CD4-positive, alpha-beta T cell treated with Interleukin-21 for 1 hour (primary cell): ENCODE data around the gene ZNF385A.
A peak's percentile ranks its signal among the peaks of the same experiment; 100 is the strongest.
"Not testable (repeated sequence)": the region's sequence is repeated elsewhere in the genome, so short reads cannot be mapped to it uniquely, and the experiment has no call there.

Experiments used
- DNase-seq: peaks from one replicate; pipeline ENCODE4 v3.0.0-alpha.2; 2020

ZNF385A gene

DNA sequence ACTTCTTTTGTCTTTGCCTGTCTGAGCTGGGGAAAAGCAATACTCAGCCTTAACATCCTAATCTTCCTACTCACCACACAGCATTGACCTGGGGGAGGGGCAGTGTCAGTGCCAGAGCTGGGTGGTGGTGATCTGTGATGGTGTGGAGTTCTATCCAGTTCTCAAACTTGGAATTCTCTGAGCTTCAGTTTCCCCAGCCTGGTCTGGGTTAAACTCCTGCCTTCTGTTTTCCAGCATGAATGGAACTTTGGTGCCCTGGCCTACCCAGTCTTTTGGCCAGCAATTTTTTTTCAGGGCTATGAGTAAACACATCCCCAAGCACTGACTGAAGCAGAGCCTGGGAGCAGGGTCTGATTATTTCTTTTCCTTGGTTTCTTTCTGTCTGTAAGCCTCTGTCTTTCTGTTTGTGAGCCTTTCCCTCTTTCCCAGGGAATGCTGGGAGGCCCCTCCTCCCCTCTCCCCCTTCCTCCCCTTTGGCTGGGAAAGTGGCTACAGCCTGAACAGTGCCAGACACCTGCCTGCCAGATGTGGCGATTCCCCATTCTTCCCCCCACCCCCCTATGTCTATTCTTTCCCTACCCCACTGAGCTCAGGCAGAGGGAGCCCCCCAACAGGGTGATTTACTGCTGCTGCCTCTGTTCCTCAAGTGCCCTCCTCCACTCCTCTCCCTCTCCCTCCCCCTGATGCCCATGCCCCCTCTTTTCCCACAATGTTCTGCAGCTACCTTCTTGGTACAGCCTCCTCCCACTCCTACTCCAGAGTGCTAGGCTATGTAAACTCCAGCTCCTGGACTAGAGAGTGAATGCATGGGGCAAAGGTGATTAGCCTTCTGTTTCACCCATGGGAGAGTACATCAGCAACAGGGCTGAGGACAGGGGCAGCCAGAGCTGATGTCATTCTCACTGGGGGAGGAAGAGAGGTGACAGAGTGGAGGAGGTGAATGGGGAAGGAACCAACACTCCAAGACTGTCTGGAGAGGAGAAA lies 31.4 kb downstream of the ZNF385A start:
- no peak for DNase-seq

DNA sequence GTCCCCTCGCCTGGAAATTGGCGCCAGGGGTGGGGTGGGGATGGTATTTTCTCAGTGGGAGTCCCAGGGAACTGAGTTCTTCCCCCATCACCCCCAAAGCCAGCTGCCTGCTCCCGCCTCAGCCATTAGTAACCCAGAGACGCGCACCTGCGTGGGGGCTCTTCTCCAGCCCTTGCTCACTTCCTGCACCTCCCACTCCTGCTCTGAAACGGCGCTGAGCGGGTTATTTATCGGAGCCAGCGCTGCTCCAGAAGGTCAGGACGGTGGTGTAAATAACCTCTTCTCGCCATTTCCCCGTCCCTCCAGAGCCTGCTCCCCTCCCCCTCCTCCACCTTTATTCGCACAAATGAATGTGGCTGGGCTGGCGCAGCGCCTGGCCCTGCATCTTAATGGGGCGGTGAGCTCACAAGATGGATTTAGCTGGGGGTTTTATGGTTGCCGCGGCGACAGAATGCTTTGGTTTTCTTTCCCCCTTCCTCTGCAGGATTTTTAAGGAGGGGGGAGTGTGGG lies 32.5 kb downstream of the ZNF385A start:
- DNase-seq = no peak

DNA sequence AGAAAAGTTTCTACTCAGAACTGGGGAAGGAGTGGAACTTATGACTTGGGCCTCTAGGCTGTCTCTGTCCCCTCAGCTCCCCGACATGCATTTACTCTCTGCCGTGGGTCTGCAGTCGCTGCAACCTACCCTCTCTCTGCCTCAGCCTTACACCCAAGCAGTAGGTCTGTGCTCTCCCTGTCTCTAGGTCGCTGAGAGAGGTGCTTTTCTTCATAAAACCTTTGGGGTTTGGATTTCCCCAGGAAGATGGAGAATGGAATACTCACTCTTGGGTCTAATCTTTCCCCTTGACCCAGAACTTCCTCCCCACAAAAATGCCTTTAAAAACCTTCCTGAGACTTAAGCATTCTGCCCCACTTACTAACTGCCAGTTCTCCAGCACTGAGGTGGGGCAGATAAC lies 33.2 kb downstream of the ZNF385A start:
- DNase-seq = no peak

DNA sequence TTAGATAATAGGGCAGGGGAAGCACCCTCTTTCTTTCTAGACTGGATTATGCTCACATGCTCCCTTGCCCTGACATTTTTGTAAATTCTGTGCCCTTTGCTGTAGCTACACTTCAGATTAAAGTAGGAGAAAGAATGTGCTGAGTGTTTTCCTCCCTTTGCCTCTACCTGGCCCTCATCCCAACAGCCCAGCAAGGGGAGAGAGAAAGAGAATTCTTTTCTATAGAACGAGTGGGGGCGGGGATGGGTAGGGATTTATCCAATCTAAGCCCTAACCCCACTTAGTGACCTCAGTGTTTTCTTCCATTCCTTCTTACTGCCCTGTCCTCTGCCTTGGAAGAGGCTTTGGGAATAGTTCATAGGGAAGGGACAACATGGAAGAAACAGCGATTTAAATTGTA lies 33.8 kb downstream of the ZNF385A start:
- no peak for DNase-seq

DNA sequence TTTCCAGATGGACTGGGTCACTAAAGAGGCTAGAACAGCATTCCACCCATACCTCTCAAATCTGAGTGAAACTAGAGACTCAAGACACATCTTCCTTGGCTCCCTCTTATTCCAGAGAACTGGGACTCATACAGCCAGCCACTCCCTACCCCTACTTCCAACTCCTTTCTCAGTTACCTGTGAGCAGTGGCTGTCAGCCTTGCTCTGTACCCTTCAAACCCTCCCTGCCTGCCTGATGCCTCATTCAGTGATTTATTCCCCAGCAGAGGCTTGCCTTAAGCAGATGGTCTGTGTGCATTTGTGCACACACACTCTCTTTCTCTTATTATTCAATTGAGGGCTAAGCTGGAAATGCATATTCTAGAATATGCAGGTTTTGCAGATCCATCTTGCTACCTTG lies 34.9 kb downstream of the ZNF385A start:
- DNase-seq = no peak

DNA sequence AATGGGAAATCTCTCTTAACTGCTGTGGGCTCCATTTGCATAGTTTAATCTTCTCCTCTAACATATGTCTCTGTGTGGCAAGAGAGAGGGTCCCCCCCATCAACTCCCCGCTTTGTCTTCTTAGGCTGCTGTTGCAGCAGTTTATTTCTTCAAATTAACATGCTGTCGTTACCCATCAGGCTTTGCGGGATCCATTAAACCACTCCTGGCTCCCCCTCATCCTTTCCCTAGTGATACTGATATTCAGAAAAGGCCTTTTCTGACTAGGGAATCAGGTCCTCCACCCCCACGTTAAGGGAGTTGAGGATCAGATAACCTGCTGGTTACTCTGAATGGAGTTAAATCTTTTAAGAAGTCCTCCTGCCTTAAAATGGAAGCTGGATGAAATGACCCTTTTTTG lies 35.5 kb downstream of the ZNF385A start:
- no peak for DNase-seq

GRCh38 chr12:54341378-54342300 lies 42.9 kb downstream of the ZNF385A start:
- no peak for DNase-seq

- DNase-seq = no peak
Observed at GRCh38 chr12:54340846-54341245, 43.7 kb downstream of the ZNF385A start.

- no peak for DNase-seq
Observed at GRCh38 chr12:54338698-54339296, 45.7 kb downstream of the ZNF385A start.

- no peak for DNase-seq
Observed at GRCh38 chr12:54337854-54338650, 46.5 kb downstream of the ZNF385A start.

- no peak for DNase-seq
Observed at GRCh38 chr12:54337280-54337842, 47.2 kb downstream of the ZNF385A start.

DNA sequence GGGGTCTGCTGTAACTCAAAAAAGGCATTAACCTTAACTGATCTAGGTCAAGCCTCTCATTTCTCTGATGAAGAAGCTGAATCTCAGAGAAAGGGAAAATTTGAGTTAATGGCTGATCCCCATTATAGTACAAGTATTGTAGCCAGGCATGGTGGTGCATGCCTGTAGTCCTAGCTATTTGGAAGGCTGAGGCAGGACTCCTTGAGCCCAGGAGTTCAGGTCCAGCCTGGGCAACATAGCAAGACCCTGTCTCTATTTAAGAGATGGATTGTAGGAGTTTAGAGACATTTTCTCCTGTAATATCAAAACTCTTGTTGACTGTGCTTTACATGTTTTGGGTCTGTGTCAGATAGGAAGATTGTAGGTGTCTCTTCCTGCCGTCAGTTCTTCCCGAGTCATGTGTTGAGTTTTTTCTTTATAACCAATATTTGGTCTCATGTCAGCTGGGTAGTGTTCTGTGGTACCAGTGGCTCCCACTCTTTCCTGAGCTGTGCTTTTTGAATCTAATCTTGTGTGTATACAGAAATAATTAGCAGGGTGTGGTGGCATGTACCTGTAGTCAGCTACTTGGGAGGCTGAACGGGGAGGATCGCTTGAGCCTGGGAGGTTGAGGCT lies 51.0 kb downstream of the ZNF385A start:
- DNase-seq = no peak

DNA sequence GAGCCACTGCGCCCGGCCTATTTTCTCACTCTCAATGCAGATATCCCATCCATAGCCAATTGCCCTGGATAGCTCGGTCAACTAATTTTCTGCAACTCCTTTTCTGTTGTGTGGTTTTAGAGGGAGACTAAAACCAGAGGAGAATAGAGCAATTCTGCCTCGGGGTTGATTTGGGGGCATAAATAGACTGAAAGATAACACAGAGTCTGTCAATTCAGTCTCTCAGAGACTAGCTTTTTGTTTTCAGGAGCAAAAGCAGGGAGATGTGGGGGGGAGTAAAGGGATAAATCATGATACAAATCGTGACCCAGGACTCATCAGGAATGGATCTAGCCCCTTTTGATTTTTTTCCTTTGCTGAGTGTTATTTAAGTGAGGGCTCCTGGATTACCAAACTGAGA lies 53.1 kb downstream of the ZNF385A start:
- DNase-seq = no peak

GRCh38 chr12:54330442-54330841 lies 54.1 kb downstream of the ZNF385A start:
- DNase-seq = no peak

DNA sequence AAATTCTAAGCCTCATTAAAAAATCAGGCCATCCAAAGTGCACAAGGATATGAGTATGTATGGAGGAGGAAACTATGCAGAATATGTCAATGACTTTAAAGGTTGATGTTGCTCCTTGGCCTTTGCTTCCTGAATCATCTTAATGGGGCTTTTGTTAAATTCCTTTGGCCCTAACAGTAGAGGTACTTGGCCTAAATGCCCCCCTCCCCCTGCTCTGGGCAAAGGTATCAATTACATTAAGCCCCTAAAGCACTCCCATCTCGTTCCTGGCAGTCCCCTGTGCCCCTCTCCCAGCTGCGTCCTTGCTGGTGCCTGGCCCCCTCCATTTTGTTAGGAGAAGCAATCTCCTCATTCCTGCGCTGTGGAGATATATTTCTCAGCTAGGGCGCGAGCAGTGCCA lies 54.8 kb downstream of the ZNF385A start:
- no peak for DNase-seq

GRCh38 chr12:54328595-54329337 lies 55.8 kb downstream of the ZNF385A start:
- no peak for DNase-seq

DNA sequence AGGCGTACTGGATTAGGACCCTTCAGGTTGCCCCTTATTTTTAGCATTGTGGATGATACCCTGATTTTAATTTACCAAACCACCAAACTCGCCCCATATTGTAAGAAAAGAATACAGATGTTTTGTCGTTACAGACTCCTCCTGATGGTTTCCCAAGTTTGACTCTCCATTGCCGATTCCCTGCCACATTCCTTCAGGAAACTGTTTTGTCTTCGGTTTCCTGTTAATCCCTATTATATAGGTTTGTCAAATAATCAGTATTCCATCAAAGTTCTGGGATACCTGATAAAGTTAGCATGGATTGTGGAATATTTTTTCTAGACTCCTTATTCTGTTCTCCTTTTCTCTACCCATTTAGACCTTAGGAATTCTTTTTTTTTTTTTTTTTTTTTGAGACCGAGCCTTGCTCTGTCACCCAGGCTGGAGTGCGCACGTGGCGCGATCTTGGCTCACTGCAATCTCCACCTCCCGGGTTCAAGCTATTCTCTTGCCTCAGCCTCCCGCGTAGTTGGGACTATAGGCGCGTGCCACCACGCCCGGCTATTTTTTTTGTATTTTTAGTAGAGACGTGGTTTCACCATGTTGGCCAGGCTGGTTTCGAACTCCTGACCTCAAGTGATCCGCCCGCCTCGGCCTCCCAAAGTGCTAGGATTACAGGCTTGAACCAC lies 59.0 kb downstream of the ZNF385A start:
- DNase-seq = not testable (repeated sequence)

- peak; percentile 99 for DNase-seq
Observed at GRCh38 chr12:54324617-54325441, 59.7 kb downstream of the ZNF385A start, which contains the start of gene COPZ1. COPZ1 (plus strand) TSS chr12:54325131; CDS start chr12:54325164, 33 bp downstream.

GRCh38 chr12:54321363-54321762 lies 63.2 kb downstream of the ZNF385A start:
- no peak for DNase-seq
